VCaP (cell line): ENCODE measurements around the gene QRICH1.

Source experiments
- H3K27ac ChIP-seq: fragments of 450-650 bp; 2 replicates; pipeline ENCODE4 v1.5.1; 2017
- TF ChIP-seq, protein P1 (sequence below): fragments of 450-650 bp; conservative IDR thresholded peaks from 2 replicates; pipeline ENCODE4 v1.5.1; 2017; ENCODE audit warnings: mild to moderate bottlenecking, moderate library complexity

QRICH1 gene

DNA sequence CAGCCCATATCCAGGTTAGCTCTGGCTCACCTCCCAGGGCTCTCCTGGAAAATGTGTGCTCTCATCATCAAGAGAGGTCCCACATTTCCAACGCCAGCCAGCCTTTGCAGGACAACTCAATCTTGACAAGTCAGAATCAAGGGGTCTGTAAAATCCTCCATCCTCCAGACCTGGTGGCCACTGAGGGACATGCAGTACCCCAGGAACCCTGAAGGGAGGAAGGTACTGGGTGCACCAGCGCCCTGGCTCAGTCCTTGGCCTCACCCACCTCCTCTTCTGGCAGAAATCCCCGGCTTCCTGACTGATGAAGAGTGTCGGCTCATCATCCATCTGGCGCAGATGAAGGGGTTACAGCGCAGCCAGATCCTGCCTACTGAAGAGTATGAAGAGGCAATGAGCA, 92.7 kb downstream of the QRICH1 start:
- H3K27ac ChIP-seq: no peak overlapping the region
- TF ChIP-seq, protein P1, sequence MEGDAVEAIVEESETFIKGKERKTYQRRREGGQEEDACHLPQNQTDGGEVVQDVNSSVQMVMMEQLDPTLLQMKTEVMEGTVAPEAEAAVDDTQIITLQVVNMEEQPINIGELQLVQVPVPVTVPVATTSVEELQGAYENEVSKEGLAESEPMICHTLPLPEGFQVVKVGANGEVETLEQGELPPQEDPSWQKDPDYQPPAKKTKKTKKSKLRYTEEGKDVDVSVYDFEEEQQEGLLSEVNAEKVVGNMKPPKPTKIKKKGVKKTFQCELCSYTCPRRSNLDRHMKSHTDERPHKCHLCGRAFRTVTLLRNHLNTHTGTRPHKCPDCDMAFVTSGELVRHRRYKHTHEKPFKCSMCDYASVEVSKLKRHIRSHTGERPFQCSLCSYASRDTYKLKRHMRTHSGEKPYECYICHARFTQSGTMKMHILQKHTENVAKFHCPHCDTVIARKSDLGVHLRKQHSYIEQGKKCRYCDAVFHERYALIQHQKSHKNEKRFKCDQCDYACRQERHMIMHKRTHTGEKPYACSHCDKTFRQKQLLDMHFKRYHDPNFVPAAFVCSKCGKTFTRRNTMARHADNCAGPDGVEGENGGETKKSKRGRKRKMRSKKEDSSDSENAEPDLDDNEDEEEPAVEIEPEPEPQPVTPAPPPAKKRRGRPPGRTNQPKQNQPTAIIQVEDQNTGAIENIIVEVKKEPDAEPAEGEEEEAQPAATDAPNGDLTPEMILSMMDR: no peak

DNA sequence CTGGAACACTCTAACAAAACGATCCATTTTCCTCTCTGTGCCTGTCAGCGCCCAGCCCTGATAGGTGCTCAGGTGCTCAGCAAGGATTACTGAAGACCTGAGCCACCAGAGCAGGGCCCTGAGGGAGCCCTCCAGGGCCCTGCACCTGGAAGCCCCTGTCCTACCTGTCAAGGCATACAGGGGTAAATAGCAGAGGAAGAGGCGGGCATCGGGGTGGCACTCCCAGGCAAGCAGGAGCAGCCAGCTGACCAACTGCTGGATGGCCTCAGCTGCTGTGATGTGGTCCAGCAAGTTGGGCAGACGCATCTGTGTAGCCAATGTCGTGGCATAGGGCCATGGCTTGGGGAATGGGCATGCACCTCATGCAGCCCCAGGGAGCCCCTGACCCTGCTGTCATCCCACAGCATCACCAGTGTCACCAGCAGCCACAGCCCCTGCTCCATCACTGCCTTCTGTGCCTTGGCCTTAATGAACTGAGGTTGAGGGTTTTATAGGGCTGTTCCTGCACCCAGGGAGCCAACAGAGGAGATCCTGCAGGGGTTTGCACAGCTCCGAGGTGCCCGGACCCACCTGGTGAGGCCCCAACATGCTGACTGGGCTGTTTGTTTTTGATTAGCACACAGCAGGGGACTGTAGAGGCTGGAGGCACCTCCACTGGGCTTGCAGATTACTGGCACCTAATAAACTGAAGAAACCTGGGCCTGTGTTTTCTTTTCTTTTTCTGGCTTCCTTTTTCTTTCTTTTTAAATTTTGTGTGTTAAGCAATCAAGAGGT, 94.6 kb downstream of the QRICH1 start:
- TF ChIP-seq, protein P1: no peak
- H3K27ac ChIP-seq: no peak overlapping the region

DNA sequence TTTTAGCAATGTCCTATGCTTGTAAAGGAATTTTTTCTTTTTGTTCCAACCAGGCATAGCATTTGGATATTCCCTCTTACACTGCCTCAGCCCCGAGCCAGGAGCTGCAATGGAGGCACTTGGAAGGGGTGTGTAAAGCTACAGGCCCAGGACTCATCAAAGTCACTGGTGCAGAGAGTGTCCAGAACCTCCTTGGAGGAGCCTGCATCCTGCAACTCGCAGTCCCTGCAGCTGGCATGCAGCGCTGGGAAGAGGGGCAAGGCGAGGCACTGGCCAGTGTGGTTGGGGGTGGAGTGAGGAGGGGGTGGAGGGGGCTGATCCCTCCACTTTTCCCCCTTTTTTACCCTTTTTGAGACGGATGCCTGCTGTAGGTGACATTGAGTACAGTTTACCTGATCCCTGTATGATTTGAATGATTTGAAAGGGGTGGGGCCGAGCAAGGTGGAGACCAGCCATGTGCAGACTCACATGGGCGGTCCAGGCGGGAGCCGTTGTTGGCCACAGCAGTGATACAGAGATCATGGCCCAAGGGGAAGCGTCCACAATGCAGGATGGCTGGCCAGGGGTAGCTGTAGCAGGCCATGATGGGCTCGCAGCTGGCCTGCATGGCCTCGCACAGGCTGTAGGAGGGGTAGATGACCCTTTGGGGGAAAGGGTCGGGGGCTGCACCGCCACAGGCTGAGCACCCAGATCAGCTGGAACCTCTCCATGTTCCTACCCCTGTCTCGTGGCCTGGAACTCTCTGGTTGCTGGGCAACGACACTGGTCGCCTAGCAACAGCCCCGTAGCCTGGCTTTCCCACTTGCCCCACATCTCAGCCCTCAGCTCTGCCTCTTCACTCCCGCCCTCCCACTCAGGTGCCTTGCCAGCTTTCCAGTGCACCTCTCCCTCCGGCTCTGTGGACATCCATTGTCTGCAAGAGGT, 95.9 kb downstream of the QRICH1 start:
- TF ChIP-seq, protein P1: no peak

DNA sequence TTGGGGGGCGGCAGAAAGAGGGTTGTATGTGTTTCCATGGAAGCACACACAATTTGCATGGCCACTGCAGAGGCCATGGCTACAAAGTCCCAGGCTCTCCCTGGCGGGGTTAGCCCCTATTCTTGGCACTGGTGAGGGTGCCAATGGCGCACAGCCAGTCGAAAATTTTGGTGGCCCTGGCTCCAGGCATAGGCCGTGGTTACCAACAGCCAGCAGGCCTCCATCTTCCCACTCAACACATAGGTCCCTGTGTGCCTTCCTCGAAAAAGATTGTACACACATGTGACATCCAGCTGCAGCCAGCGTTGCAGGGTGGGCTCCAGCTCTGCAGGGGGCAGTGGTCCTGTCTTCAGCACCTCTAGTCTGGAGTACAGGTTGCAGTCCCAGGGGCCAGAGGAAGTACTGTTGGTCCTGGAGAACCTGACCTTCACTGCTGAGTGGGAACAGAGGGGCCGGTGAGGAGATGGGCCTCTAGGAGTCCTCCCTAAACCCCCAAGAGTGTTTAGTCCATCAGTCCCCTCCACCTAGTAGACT, 96.7 kb downstream of the QRICH1 start:
- TF ChIP-seq, protein P1: no peak
- no peak overlapping the region for H3K27ac ChIP-seq

More for the DNA sequence above, 95.9 kb downstream of the QRICH1 start:
- no peak overlapping the region for H3K27ac ChIP-seq

DNA sequence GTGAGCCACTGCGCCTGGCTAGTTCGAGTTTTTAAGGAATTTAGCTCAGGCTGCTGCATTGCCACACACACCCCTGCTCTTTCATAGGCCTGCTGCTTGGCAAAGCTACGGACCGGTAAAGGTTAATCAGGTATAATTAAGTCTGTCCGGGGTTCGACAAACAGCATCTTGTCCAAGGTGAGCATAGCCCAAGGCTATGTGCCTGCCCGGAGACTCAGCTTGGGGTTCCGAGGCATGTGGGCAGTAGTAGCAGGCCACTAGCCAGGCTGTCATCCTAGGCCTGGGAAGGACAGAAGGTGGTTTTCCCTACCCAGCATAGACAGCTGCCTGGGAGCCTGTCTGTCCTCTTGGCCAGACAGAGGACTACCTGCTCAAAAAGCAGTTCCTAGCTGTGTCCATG, 97.2 kb downstream of the QRICH1 start:
- H3K27ac ChIP-seq: no peak overlapping the region
- TF ChIP-seq, protein P1: no peak

DNA sequence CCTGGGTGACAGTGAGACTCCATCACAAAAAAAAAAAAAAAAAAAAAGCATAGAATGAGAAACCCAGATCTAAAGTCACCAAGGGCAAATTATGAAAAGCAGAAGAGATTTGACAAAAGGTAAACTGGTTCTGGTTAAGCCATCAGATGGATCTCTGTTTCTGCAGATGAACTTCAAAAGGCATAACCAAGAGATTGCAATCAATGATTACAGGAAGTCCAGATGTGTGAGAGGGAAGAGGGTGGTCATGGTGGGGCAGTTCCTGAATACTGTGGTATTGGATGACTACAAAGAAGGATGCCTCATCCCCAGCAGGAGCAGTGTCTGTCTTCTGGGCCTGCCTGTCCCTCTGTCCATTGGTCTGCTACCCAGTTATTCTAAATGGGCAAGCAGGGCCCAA, 100.0 kb downstream of the QRICH1 start:
- TF ChIP-seq, protein P1: no peak
- H3K27ac ChIP-seq: no peak overlapping the region
